A172 (cell line): ENCODE results near the gene SMARCA1. TPM values are rescaled to one million over a fixed set of nuclear protein-coding genes. Genes with fewer than 3 reads are reported as not detected.

Experiments
- DNase-seq: peaks from one replicate; pipeline ENCODE4 v3.0.0-alpha.2; 2015; ENCODE audit warnings: low spot score
- total RNA-seq: library from RNA; depleted of rRNA; stranded (reverse); fragments of >200 nt; shearing (Covaris generic); gene quantifications from 2 replicates; pipeline ENCODE4 v1.2.3, GENCODE V29; 2014; rRNA removed

The SMARCA1 gene
- total RNA-seq, 1 experiment from 2014 or later = 26.3 TPM

- DNase-seq = no peak
Observed at GRCh38 chrX:129452523-129452922, 70.8 kb downstream of the SMARCA1 start.

- no peak for DNase-seq
Observed at GRCh38 chrX:129450123-129450522, 73.2 kb downstream of the SMARCA1 start.

GRCh38 chrX:129449148-129449547 lies 74.1 kb downstream of the SMARCA1 start:
- no peak for DNase-seq

GRCh38 chrX:129445436-129445835 lies 77.9 kb downstream of the SMARCA1 start:
- no peak for DNase-seq

GRCh38 chrX:129433945-129434344 lies 89.3 kb downstream of the SMARCA1 start:
- DNase-seq = no peak

- no peak for DNase-seq
Observed at GRCh38 chrX:129433461-129433860, 89.8 kb downstream of the SMARCA1 start.

- DNase-seq = no peak
Observed at GRCh38 chrX:129427267-129427666, 96.0 kb downstream of the SMARCA1 start.

GRCh38 chrX:129423191-129423590 lies 100.1 kb downstream of the SMARCA1 start:
- DNase-seq = no peak

- no peak for DNase-seq
Observed at GRCh38 chrX:129404670-129405008, 118.7 kb downstream of the SMARCA1 start.

- DNase-seq = no peak
Observed at GRCh38 chrX:129403974-129404669, 119.2 kb downstream of the SMARCA1 start.

Other genes starting within 250 kb of the SMARCA1 start
- gene OCRL, start 16.8 kb upstream of the SMARCA1 start, total RNA-seq = 9.7 and 10.1 TPM in 2 replicates
- 0.31 and 0.65 TPM in 2 replicates for gene APLN, start 131.5 kb upstream of the SMARCA1 start, total RNA-seq
- not detected in 2 replicates for gene XPNPEP2, start 215.5 kb upstream of the SMARCA1 start, total RNA-seq